HG03097 (cell line): Measurements from ENCODE around the gene MRGPRG.
"Not testable (repeated sequence)": the region's sequence is repeated elsewhere in the genome, so short reads cannot be mapped to it uniquely, and the experiment has no call there.

ENCODE experiments used
- ATAC-seq: cut with Tn5 transposase; IDR thresholded peaks from one replicate; pipeline ENCODE4 v1.9.1; 2021; ENCODE audit not compliant: unreplicated experiment, low FRiP score

Gene MRGPRG

DNA sequence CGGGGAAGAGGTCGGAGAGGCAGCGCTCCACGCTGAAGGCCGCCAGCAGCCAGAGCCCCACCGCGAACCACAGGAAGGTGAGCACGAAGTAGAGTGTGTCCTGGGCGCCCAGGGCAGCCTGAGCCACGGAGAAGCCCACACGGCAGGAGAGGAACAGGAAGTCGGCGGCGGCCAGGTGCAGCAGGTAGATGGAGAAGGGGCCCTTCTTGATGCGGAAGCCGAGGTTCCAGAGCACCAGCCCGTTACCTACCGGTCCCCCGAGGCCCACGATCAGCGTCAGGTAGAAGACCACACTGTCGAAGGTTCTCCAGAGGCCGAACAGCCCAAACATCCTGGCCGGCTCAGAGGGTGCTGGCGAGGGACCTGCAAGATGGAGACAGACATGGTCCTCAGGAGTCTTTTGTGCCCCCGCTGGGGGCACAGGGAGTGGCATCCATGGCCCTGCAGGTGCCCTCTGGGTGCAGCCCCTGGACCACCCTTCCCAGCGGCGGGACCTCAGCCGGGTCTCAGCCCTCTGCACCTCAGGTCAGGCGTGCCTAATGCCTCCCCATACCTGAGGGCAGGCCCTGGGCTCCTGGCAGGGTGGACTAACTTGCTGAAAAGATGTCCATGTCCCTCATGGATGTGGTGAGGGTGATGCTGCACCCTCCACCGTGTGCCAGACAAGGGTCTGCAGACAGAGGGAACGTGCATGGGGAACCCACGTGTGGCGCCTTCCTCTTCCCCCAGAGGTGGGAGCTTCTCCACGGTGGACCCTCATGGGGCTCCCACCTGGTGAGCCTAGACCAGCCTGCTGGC, at the start of gene MRGPRG:
MRGPRG (minus strand) TSS at position 331 of the 798 bp plus-strand sequence; CDS start at position 331, 0 bp downstream.
- ATAC-seq: no peak

GRCh38 chr11:3262548-3262947, 43.9 kb upstream of the MRGPRG start:
- not testable (repeated sequence) for ATAC-seq

DNA sequence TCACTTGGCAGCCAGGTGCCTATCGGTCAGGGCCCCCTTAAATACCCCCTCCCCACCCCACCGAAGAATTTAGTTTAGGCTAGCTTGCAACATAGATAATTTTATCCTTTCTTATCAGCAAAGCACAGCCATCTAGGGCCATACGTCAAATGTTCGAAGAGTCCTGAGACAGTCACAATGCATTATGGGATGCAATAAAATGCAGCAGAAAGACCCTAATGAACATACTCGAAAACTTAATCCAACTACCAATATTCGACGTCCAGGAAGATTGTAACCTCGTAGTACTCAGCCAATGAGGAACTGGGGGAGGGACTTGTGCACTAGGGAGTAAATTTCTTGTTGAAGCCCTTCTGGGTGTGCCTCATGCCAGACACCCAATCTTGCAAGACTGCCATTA, 43.2 kb upstream of the MRGPRG start:
- not testable (repeated sequence) for ATAC-seq

DNA sequence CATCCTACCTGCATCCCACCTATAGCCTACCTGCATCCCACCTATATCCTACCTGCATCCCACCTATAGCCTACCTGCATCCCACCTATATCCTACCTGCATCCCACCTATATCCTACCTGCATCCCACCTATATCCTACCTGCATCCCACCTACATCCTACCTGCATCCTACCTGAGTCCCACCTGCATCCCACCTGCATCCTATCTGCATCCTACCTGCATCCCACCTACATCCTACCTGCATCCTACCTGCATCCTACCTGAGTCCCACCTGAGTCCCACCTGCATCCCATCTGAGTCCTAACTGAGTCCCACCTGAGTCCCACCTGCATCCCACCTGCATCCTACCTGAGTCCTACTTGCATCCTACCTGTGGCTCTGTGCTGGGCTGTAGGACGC, 38.9 kb upstream of the MRGPRG start:
- ATAC-seq: not testable (repeated sequence)

DNA sequence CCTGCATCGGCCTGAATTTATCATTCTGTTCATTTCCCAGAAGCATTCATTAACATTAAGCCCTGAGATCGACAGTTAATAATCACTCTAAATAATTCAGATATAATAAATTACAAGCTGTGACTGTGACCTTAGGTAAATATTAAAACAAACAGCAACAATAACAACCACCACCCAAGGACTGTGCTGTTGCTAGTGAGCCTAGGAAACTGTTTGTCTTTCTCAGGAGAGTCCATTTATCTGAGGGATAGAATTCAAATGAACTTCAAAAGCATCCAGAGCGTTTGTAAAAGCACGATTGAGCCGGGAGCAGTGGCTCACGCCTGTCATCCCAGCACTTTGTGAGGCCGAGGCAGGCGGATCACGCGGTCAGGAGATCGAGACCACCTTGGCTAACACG, 36.6 kb upstream of the MRGPRG start:
- not testable (repeated sequence) for ATAC-seq

GRCh38 chr11:3254773-3255172, 36.2 kb upstream of the MRGPRG start:
- ATAC-seq: not testable (repeated sequence)

GRCh38 chr11:3245071-3245470, 26.5 kb upstream of the MRGPRG start:
- ATAC-seq: no peak

DNA sequence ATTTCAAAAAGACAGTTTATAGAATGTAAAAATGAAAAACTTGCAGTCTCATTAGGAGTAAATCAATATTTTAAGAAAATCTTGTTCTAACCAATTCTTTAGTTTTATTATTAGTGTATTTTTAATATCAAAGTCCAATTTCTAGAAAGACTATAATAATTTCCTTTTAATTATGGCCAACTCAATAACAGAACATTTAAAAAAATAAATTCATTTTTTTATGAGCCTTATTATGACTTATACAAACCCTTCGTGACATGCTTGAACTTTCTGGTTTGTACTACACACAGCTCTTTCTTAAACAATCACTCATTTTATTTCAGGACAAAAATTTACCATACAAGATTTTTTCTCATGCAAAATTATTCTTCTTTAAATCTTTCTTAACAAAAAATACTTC, 25.3 kb upstream of the MRGPRG start:
- ATAC-seq: no peak

DNA sequence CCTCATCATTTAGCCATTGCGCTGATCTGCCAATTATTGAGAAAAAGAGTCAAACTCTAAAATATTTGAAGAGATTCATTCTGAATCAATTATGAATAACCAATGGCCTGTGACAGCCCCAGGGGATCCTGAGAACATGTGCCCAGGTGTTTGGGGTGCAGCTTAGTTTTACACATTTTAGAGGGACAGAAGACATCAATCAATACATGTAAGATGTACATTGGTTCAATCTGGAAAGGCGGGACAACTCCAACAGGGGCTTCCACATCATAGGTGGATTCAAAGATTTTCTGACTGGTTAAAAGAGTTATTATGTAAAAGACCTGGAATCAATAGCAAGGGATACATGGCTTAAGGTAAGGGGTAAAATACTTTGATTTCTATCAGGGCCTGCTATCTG, 18.5 kb upstream of the MRGPRG start:
- ATAC-seq: no peak

DNA sequence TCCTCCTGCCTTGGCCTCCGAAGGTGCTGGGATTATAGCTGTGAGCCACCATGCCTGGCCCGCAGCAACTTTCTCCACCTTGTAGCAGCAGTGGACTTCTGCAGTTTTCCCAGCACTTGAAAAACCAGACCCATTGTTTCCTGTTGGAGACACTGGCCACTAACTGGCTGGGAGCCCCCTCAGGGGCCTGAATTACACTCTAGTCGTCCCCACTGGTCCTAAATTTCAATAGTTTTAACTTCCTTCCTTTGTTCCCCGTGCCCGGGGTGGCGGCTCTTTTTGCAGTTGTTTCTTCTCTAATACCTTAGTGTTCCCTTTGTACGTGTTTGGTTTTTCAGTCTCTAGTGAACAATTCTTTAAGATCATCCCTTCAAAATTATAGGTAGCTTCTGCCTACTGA, 16.2 kb upstream of the MRGPRG start:
- no peak for ATAC-seq

- no peak for ATAC-seq
Observed at GRCh38 chr11:3232956-3233355, 14.3 kb upstream of the MRGPRG start.

GRCh38 chr11:3231851-3232744, 13.5 kb upstream of the MRGPRG start, which contains the start of gene MRGPRE:
MRGPRE (minus strand) TSS chr11:3232417; CDS start chr11:3228799, 3,618 bp downstream.
- no peak for ATAC-seq

GRCh38 chr11:3231550-3231850, 12.9 kb upstream of the MRGPRG start:
- no peak for ATAC-seq

DNA sequence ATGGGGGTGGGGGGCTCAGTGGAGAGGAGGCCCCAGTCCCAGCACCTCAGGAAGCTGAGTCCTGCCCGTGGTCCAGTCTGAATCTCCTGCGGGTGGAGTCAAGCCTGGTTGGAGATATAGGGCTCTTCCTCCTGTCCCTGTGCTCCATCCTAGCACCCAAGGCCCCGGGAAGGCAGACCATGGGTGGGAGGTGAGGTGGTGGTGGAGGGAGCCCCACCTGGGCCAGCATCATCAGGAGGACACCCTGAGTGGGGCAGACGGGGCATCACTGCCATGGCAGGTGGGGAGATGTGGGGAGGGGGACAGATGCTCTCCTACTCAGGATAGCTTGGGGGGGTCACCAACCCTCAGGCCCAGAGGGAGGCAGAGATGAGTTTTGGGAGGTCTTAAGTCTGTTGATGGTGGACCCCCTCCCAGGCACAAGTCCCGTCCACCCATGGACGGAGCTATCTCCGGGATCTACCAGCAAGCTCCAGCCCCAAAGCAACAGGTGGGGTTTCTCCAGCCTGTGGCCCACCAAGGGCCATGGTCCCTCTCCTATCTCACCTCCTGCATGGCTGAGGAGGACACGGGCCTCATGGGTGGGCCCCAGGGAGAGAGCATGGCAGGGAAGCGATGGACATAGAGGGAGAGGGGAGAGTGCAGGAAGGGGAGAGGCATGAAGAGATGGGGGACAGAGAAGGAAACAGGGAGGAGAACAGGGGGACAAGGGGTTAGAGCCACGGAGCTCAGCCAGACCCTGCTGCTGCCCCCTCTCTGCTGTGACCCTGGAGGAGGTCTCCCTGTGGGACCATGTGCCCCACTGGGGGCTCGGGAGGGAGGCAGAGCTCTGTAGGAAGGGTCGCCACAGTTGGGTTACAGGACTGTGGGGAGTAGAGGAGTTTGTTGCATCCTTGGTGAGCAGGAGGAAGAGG, 12.3 kb upstream of the MRGPRG start:
- no peak for ATAC-seq

- no peak for ATAC-seq
Observed at GRCh38 chr11:3229673-3230630, 11.3 kb upstream of the MRGPRG start.

DNA sequence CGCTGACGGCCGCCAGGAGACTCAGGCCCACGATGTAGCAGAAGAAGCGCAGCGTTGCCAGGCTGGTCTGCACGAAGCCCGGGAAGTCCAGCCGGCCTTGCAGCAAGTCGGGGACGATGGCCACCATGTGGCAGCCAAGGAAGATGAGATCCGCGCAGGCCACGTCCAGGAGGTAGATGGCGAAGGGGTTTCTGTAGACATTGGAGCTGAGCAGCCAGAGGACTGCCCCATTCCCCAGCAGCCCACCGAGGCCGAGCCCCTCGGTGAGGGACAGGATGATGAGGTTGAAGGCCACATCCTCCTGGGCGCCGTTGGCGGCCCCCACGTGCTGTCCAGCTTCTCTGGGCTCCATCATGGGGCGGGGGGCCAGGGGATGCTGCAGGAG, 9.8 kb upstream of the MRGPRG start:
- no peak for ATAC-seq

- no peak for ATAC-seq
Observed at GRCh38 chr11:3227568-3228444, 9.2 kb upstream of the MRGPRG start.

DNA sequence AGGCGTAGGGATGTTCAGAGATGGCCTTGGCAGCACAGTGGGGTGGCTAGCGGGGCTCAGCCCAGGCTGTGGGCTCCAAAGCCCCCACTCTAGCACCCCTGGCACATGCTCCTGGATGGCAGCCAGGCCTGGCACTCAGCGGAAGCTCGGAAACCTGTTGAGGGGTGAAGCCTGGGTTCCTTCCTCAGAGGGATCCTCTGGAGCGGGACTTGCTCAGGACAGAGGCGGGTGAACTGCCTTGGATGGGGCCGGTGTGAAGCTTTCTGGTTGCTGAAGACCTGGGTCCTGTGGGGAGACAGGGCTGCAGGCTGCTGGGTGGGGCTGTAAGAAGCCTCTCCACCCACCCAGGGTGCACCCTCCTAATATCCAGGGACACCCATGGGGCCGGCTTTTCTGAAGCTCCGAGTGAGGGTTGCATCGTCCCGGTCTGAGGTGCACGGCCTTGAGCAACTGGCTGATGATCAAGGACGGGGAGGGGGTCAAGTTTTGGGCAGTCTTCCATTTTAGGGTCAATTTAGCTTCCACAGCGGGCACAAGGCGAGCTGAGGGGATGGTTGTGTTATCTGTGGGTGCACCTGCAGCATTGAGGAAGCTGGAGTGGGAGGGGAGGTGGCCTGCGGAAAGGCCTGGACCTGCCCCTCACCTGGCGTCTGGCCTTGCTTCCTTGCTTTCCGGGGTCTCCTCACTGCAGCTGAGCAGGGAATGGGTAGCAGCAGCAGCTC, 8.4 kb upstream of the MRGPRG start:
- ATAC-seq: no peak
